ENCODE results near the gene PHF11. TPM values are rescaled to one million over a fixed set of nuclear protein-coding genes. Genes with fewer than 3 reads are reported as not detected.
A peak's percentile ranks its signal among the peaks of the same experiment; 100 is the strongest.

PHF11 gene
- total RNA-seq, 1 donor from 2014 or later, result 24.6 TPM

- no peak for TF ChIP-seq CTCF (IDR thresholded peaks at IDR 0.05)
- H3K27me3 Mint-ChIP-seq (ENCODE audit: low read depth), result no peaks in the 10 kb centered on the region
- no peak overlapping the region for H3K4me3 Mint-ChIP-seq (ENCODE audit: unreplicated experiment)
- no peak for DNase-seq (ENCODE audit: low spot score)
- no peaks in the 10 kb centered on the region for H3K9me3 Mint-ChIP-seq (ENCODE audit: low read depth)
- no peak overlapping the region for H3K27ac Mint-ChIP-seq (ENCODE audit: unreplicated experiment)
- no peaks in the 10 kb centered on the region for H3K4me1 Mint-ChIP-seq (ENCODE audit: low read depth)
- H3K36me3 Mint-ChIP-seq (ENCODE audit: low read depth), result peaks cover 30% of the 10 kb centered on the region
Measured at GRCh38 chr13:49540552-49540951, 44.8 kb downstream of the PHF11 start.

- Mint-ChIP-seq H3K36me3 (ENCODE audit: low read depth) (peaks cover 20% of the 10 kb centered on the region), H3K27ac (ENCODE audit: unreplicated experiment) (no peak overlapping the region), H3K4me1 (ENCODE audit: low read depth) (no peaks in the 10 kb centered on the region), H3K4me3 (ENCODE audit: unreplicated experiment) (no peak overlapping the region), H3K9me3 (ENCODE audit: low read depth) (no peaks in the 10 kb centered on the region), H3K27me3 (ENCODE audit: low read depth) (no peaks in the 10 kb centered on the region)
- TF ChIP-seq CTCF (IDR thresholded peaks at IDR 0.05), result no peak
- DNase-seq (ENCODE audit: low spot score), result no peak
Measured at GRCh38 chr13:49543656-49544055, 47.9 kb downstream of the PHF11 start.

DNA sequence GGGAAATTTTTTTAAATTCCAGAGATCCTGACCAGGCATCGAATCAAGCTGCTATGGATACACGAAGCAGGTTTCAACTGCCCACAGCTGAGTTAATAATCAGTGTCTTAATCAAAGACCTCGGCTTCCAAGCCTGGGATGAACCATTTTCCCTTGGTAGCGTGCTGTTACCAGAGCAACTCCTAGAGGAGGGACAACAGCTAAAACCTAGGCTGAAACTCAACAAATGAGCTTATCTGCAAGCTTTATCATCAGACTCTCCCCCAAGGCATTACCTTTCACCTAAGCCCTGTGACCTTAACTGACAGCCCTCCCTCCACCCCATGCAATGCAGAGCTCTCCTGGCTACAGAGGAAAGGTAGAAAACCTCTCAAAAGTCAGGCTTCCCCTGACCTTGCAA, 49.9 kb downstream of the PHF11 start:
- Mint-ChIP-seq H3K4me1 (ENCODE audit: low read depth) (no peaks in the 10 kb centered on the region), H3K36me3 (ENCODE audit: low read depth) (peaks cover 16% of the 10 kb centered on the region), H3K4me3 (ENCODE audit: unreplicated experiment) (no peak overlapping the region), H3K27ac (ENCODE audit: unreplicated experiment) (no peak overlapping the region), H3K27me3 (ENCODE audit: low read depth) (no peaks in the 10 kb centered on the region), H3K9me3 (ENCODE audit: low read depth) (no peaks in the 10 kb centered on the region)
- TF ChIP-seq CTCF (IDR thresholded peaks at IDR 0.05), result no peak
- DNase-seq (ENCODE audit: low spot score), result no peak

- H3K36me3 Mint-ChIP-seq (ENCODE audit: low read depth), result peaks cover 13% of the 10 kb centered on the region
- no peaks in the 10 kb centered on the region for H3K4me1 Mint-ChIP-seq (ENCODE audit: low read depth)
- DNase-seq (ENCODE audit: low spot score), result no peak
- no peaks in the 10 kb centered on the region for H3K9me3 Mint-ChIP-seq (ENCODE audit: low read depth)
- H3K27me3 Mint-ChIP-seq (ENCODE audit: low read depth), result no peaks in the 10 kb centered on the region
- no peak overlapping the region for H3K27ac Mint-ChIP-seq (ENCODE audit: unreplicated experiment)
- TF ChIP-seq CTCF (IDR thresholded peaks at IDR 0.05), result no peak
- H3K4me3 Mint-ChIP-seq (ENCODE audit: unreplicated experiment), result no peak overlapping the region
Measured at GRCh38 chr13:49546561-49546960, 50.8 kb downstream of the PHF11 start.

DNA sequence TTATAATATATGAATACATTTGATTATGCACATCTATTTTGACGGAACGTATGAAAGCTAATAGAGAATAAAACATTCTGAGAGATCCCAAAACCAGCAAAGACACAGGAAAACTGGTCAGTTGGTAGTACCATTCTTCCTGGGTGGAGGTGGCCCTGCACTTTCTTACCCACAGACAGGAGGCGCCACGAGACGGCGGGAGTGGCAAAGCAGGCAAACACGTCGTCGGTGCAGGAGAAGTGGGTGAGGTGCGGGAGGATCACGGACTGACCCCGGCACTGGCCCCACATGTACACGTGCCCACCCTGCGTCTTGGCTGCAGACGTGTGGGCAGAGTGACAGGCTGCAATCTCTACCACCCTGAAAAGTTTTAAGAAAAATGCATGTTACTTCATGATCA, 53.5 kb downstream of the PHF11 start:
- Mint-ChIP-seq H3K4me1 (ENCODE audit: low read depth) (no peaks in the 10 kb centered on the region), H3K27ac (ENCODE audit: unreplicated experiment) (no peak overlapping the region), H3K36me3 (ENCODE audit: low read depth) (peaks cover 25% of the 10 kb centered on the region), H3K9me3 (ENCODE audit: low read depth) (no peaks in the 10 kb centered on the region), H3K4me3 (ENCODE audit: unreplicated experiment) (no peak overlapping the region), H3K27me3 (ENCODE audit: low read depth) (no peaks in the 10 kb centered on the region)
- TF ChIP-seq CTCF (IDR thresholded peaks at IDR 0.05), result peak; percentile 28
- DNase-seq (ENCODE audit: low spot score), result no peak
